PC-3 (cell line): ENCODE measurements around the gene TDRD1. TPM values are rescaled to one million over a fixed set of nuclear protein-coding genes. Genes with fewer than 3 reads are reported as not detected.

Source experiments
- ATAC-seq: fragments of 200-7000 bp; cut with Tn5 transposase; 2 replicates; pipeline ENCODE4 v1.9.1; 2020; ENCODE audit warnings: mild to moderate bottlenecking, moderate library complexity
- BruUV-seq: library from RNA; stranded (reverse); fragments of 400-500 nt; replicated peaks from 2 replicates; lab custom pipeline; 2021; lab: Mats Ljungman, UMichigan
- CTCF ChIA-PET: fragments of 300-600 bp; sonication (Branson Sonifier 250); formaldehyde crosslinking; loops from one replicate; lab custom pipeline; 2022; ENCODE audit warnings: antibody characterized with exemption; lab: Charles Lee
- POLR2A ChIA-PET: fragments of 300-600 bp; sonication (Branson Sonifier 250); formaldehyde crosslinking; loops from one replicate; lab custom pipeline; 2022; ENCODE audit warnings: antibody characterized with exemption; ENCODE audit not compliant: unreplicated experiment; lab: Charles Lee
- DNase-seq: peaks from one replicate; pipeline ENCODE4 v3.0.0-alpha.2; 2015
- H2AFZ ChIP-seq: fragments of 300-600 bp; sonication (generic); 2 replicates; pipeline ENCODE4 v1.6.0; 2016; ENCODE audit warnings: antibody characterized with exemption, low read length
- H3F3A ChIP-seq: fragments of 300-600 bp; sonication (generic); one replicate; pipeline ENCODE4 v1.6.0; 2017; ENCODE audit warnings: antibody characterized with exemption, low read length, control low read depth, mild to moderate bottlenecking; ENCODE audit not compliant: unreplicated experiment
- H3K27ac ChIP-seq: fragments of 300-600 bp; sonication (generic); 2 replicates; pipeline ENCODE4 v1.5.1; 2016; ENCODE audit warnings: mild to moderate bottlenecking, low read length
- H3K27me3 ChIP-seq: fragments of 300-600 bp; sonication (generic); 2 replicates; pipeline ENCODE4 v1.6.1; 2016; ENCODE audit warnings: low read length, mixed read lengths
- H3K36me3 ChIP-seq: fragments of 300-600 bp; sonication (generic); 2 replicates; pipeline ENCODE4 v1.6.1; 2016; ENCODE audit warnings: low read depth, mixed run types, low read length, mixed read lengths
- H3K4me1 ChIP-seq: fragments of 300-600 bp; sonication (generic); 2 replicates; pipeline ENCODE4 v1.5.1; 2016; ENCODE audit warnings: low read length; ENCODE audit not compliant: insufficient read depth
- H3K4me2 ChIP-seq: fragments of 300-600 bp; sonication (generic); 2 replicates; pipeline ENCODE4 v1.6.0; 2016; ENCODE audit warnings: low read length
- H3K4me3 ChIP-seq: fragments of 300-600 bp; sonication (generic); 2 replicates; pipeline ENCODE4 v1.5.1; 2016; ENCODE audit warnings: mild to moderate bottlenecking, low read length, mixed read lengths
- H3K79me2 ChIP-seq: fragments of 300-600 bp; sonication (generic); 2 replicates; pipeline ENCODE4 v1.6.1; 2017; ENCODE audit warnings: low read length, mixed read lengths
- H3K9ac ChIP-seq: fragments of 300-600 bp; sonication (generic); 2 replicates; pipeline ENCODE4 v1.6.0; 2016; ENCODE audit warnings: mild to moderate bottlenecking, low read length
- H3K9me2 ChIP-seq: fragments of 300-600 bp; sonication (generic); replicated peaks from 2 replicates; pipeline ENCODE4 v1.6.1; 2016; ENCODE audit warnings: mixed run types, low read length, mixed read lengths
- H3K9me3 ChIP-seq: fragments of 300-600 bp; sonication (generic); 2 replicates; pipeline ENCODE4 v1.6.1; 2016; ENCODE audit warnings: low read length, mixed read lengths
- H4K20me1 ChIP-seq: fragments of 300-600 bp; sonication (generic); 2 replicates; pipeline ENCODE4 v1.6.1; 2016; ENCODE audit warnings: low read length, mixed read lengths
- CTCF ChIP-seq: fragments of 300-600 bp; sonication (generic); conservative IDR thresholded peaks from 2 replicates; pipeline ENCODE4 v1.5.1; 2017; ENCODE audit warnings: antibody characterized with exemption, low read depth, mild to moderate bottlenecking, low read length
- EZH2 ChIP-seq: fragments of 300-600 bp; sonication (generic); IDR thresholded peaks from one replicate; pipeline ENCODE4 v1.6.1; 2017; ENCODE audit warnings: antibody characterized with exemption, mild to moderate bottlenecking, low read length; ENCODE audit not compliant: unreplicated experiment
- EZH2phosphoT487 ChIP-seq: fragments of 300-600 bp; sonication (generic); IDR thresholded peaks from 2 replicates; pipeline ENCODE4 v1.6.1; 2018; ENCODE audit warnings: mild to moderate bottlenecking, antibody characterized with exemption, low read length, borderline replicate concordance
- intact Hi-C: fragments of 100-400 bp; cut with micrococcal nuclease; formaldehyde crosslinking; loops from 2 replicates; pipeline ENCODE4 v1.9.0; 2023
- total RNA-seq: library from RNA; depleted of rRNA; stranded (reverse); fragments of >200 nt; gene quantifications from 2 replicates; pipeline ENCODE4 v1.2.3, GENCODE V29; 2014

The TDRD1 gene
- total RNA-seq, 1 experiment from 2014 or later: not detected

GRCh38 chr10:114234132-114234531 lies 55.0 kb downstream of the TDRD1 start:
- Histone ChIP-seq H3K27me3 (peaks cover 83% of the 10 kb centered on the region), H3K36me3 (no peaks in the 10 kb centered on the region), H3K79me2 (no peaks in the 10 kb centered on the region), H3K4me1 (no peaks in the 10 kb centered on the region), H3F3A (no peaks in the 10 kb centered on the region), H3K27ac (no peak overlapping the region), H3K9me2 (no peaks in the 10 kb centered on the region), H3K4me2 (no peak overlapping the region), H4K20me1 (no peaks in the 10 kb centered on the region), H2AFZ (no peak overlapping the region), H3K9me3 (no peaks in the 10 kb centered on the region), H3K9ac (no peak overlapping the region), H3K4me3 (no peak overlapping the region)
- DNase-seq: no peak
- CTCF ChIA-PET: no interaction called here
- intact Hi-C loops: no loop called here
- TF ChIP-seq EZH2phosphoT487 (no peak), EZH2 (no peak), CTCF (no peak)
- POLR2A ChIA-PET: no interaction called here
- no TSS peak for BruUV-seq
- ATAC-seq: no peak

GRCh38 chr10:114239117-114239993 lies 60.2 kb downstream of the TDRD1 start, which contains the start of gene VWA2:
Gene VWA2 (plus strand): TSS chr10:114239254. CDS start chr10:114248714, 9,460 bp downstream.
- no peaks in the 10 kb centered on the region for H3K79me2 ChIP-seq
- ChIA-PET POLR2A (no interaction called here), CTCF (no interaction called here)
- no peaks in the 10 kb centered on the region for H4K20me1 ChIP-seq
- H3K4me2 ChIP-seq: no peak within 1 kb of the TSS; the same call in 1 of the 2 replicates
- H3K9ac ChIP-seq: no peak within 1 kb of the TSS
- DNase-seq: no peak
- TF ChIP-seq EZH2 (peak; percentile 90), CTCF (no peak)
- no peak within 1 kb of the TSS for H2AFZ ChIP-seq
- ATAC-seq: peak; percentile 35
- no peaks in the 10 kb centered on the region for H3K36me3 ChIP-seq
- no peak within 1 kb of the TSS for H3K4me3 ChIP-seq
- H3K27me3 ChIP-seq: peaks cover 83% of the 10 kb centered on the region
- intact Hi-C loops: no loop called here
- H3K27ac ChIP-seq: no peak within 1 kb of the TSS
- no peaks in the 10 kb centered on the region for H3K9me3 ChIP-seq
- no peaks in the 10 kb centered on the region for H3K4me1 ChIP-seq
- H3F3A ChIP-seq: no peaks in the 10 kb centered on the region
- H3K9me2 ChIP-seq: no peaks in the 10 kb centered on the region
- BruUV-seq: no TSS peak

- Histone ChIP-seq H3K9ac (no peak overlapping the region), H3K27me3 (peaks cover 77% of the 10 kb centered on the region)
- CTCF ChIA-PET: no interaction called here
These were observed 60.8 kb downstream of the TDRD1 start for GRCh38 chr10:114239994-114240345.

More at GRCh38 chr10:114239994-114240345, 60.8 kb downstream of the TDRD1 start:
- H2AFZ ChIP-seq: no peak overlapping the region
- DNase-seq: no peak
- no peaks in the 10 kb centered on the region for H3K36me3 ChIP-seq
- H3K4me1 ChIP-seq: 0 out of 2 replicates have a peak, but pooled peaks cover 2% of the 10 kb centered on the region
- TF ChIP-seq CTCF (no peak), EZH2 (no peak), EZH2phosphoT487 (peak; percentile 28; the same call in 1 of the 2 replicates)
- POLR2A ChIA-PET: no interaction called here
- intact Hi-C loops: no loop called here
- H3K27ac ChIP-seq: no peak overlapping the region
- H3K79me2 ChIP-seq: no peaks in the 10 kb centered on the region
- no peaks in the 10 kb centered on the region for H3K9me3 ChIP-seq
- H3K4me3 ChIP-seq: no peak overlapping the region
- BruUV-seq: no TSS peak
- no peak for ATAC-seq
- H3K4me2 ChIP-seq: no peak overlapping the region
- no peaks in the 10 kb centered on the region for H3F3A ChIP-seq
- no peaks in the 10 kb centered on the region for H3K9me2 ChIP-seq
- H4K20me1 ChIP-seq: no peaks in the 10 kb centered on the region
